K562 (cell line): ENCODE results near the gene APC2. TPM values are rescaled to one million over a fixed set of nuclear protein-coding genes. Genes with fewer than 3 reads are reported as not detected.

Source experiments
- FOXK2 ChIP-seq, 2 experiments: fragments of 450-650 bp; IDR thresholded peaks in 1 of 2; conservative IDR thresholded peaks in 1 of 2; 2 replicates each; pipeline ENCODE4 v1.6.1; 2016; ENCODE audit warnings: low read depth in 2 of 2, mild to moderate bottlenecking in 1 of 2
- GTF2B ChIP-seq: IDR thresholded peaks from 2 replicates; pipeline ENCODE4 v1.6.1; 2011; ENCODE audit not compliant: insufficient read length; ENCODE audit errors: extremely low read depth
- IRF2 ChIP-seq: sonication (generic); formaldehyde crosslinking; IDR thresholded peaks from 2 replicates; pipeline ENCODE4 v1.8.1; 2022; ENCODE audit warnings: mild to moderate bottlenecking, missing genetic modification reagents
- MNT ChIP-seq, 2 experiments: fragments of 450-650 bp; conservative IDR thresholded peaks; 2 replicates each; pipeline ENCODE4 v1.6.1; 2017; ENCODE audit warnings: mild to moderate bottlenecking in 2 of 2, moderate library complexity in 2 of 2
- MYC ChIP-seq, 2 experiments: fragments of 250-450 bp in 1 of 2; sonication (Bioruptor Pico) in 1 of 2; IDR thresholded peaks; 2 replicates each; pipeline versions ENCODE4 v1.5.1 to v1.6.1; 2012 to 2021; ENCODE audit warnings: low read depth in 2 of 2, borderline replicate concordance in 1 of 2, improper control_type of control experiment in 1 of 2, low read length in 1 of 2, mild to moderate bottlenecking in 1 of 2, moderate library complexity in 1 of 2
- NELFE ChIP-seq: IDR thresholded peaks from 2 replicates; pipeline ENCODE4 v1.6.1; 2011; ENCODE audit warnings: mild to moderate bottlenecking; ENCODE audit not compliant: insufficient read depth, insufficient read length
- NONO ChIP-seq, 2 experiments: fragments of 200-400 bp in 1 of 2; fragments of 450-650 bp in 1 of 2; formaldehyde crosslinking in 1 of 2; IDR thresholded peaks; 2 replicates each; pipeline ENCODE4 v1.6.1; 2017; ENCODE audit warnings: low read depth in 2 of 2, mild to moderate bottlenecking in 2 of 2, moderate library complexity in 2 of 2, low read length in 1 of 2
- PTBP1 ChIP-seq: fragments of 200-400 bp; formaldehyde crosslinking; IDR thresholded peaks from 2 replicates; pipeline ENCODE4 v1.6.1; 2017; ENCODE audit warnings: low read depth, low read length
- RFX5 ChIP-seq: IDR thresholded peaks from 2 replicates; pipeline ENCODE4 v1.6.1; 2011; ENCODE audit warnings: low read depth, mild to moderate bottlenecking, improper control_type of control experiment, low read length
- RREB1 ChIP-seq: fragments of 250-450 bp; sonication (Bioruptor Pico); IDR thresholded peaks from 2 replicates; pipeline ENCODE4 v1.4.0; 2020
- SFPQ ChIP-seq: fragments of 200-400 bp; formaldehyde crosslinking; IDR thresholded peaks from 2 replicates; pipeline ENCODE4 v1.6.1; 2017; ENCODE audit warnings: mild to moderate bottlenecking, low read depth, low read length, moderate library complexity
- SIN3A ChIP-seq, 2 experiments: fragments of 150-350 bp in 1 of 2; IDR thresholded peaks; 2 replicates each; pipeline ENCODE4 v1.6.1; 2011 to 2016; ENCODE audit warnings: borderline replicate concordance in 2 of 2, low read depth in 2 of 2, low read length in 2 of 2, mild to moderate bottlenecking in 2 of 2, moderate library complexity in 2 of 2; ENCODE audit not compliant: control insufficient read depth in 1 of 2
- ZBTB7A ChIP-seq: IDR thresholded peaks from 2 replicates; pipeline ENCODE4 v1.6.1; 2011; ENCODE audit warnings: low read depth, mild to moderate bottlenecking, low read length, moderate library complexity, borderline replicate concordance; ENCODE audit not compliant: control insufficient read depth
- ZNF589 ChIP-seq: fragments of 200-800 bp; sonication (Bioruptor generic); IDR thresholded peaks from 2 replicates; pipeline ENCODE4 v1.6.1; 2016; ENCODE audit warnings: low read depth, missing genetic modification characterization, missing compliant biosample characterization
- polyA plus RNA-seq, 8 experiments: library from polyadenylated mRNA; depleted of rRNA in 4 of 8; stranded (reverse) in 5 of 8; unstranded in 3 of 8; fragments of >200 nt; fragmentation: Nextera tagmentation in 2 of 8; fragmentation: Illumina TruSeq in 1 of 8; extraction: Ambion mirVana in 2 of 8; extraction: Trizol in 1 of 8; gene quantifications; 2 replicates each; pipeline versions ENCODE4 v1.2.1 to v1.2.3, GENCODE V29; 2011 to 2014; ENCODE audit warnings: inconsistent platforms in 1 of 8, missing spikeins in 1 of 8
- total RNA-seq, 7 experiments: library from RNA; depleted of rRNA in 6 of 7; stranded (reverse); fragments of >200 nt in 6 of 7; fragmentation: Illumina TruSeq in 2 of 7; extraction: Trizol in 2 of 7; gene quantifications; 2 replicates each; pipeline versions ENCODE4 v1.2.1 to v1.2.3, GENCODE V29; 2011 to 2021; ENCODE audit warnings: low replicate concordance in 1 of 7
- TF ChIP-seq, protein P1 (sequence below): fragments of 450-650 bp; conservative IDR thresholded peaks from 2 replicates; pipeline ENCODE4 v1.6.1; 2016; ENCODE audit warnings: missing genetic modification characterization, low read depth, mild to moderate bottlenecking, missing compliant biosample characterization, moderate library complexity

APC2 gene
- total and polyA plus RNA-seq, 9 of the 15 experiments (the other 6 are each of a cell fraction or from before 2014, with no cell fraction given): 0.01 to 0.40 (median 0.05) TPM; not detected in 3

DNA sequence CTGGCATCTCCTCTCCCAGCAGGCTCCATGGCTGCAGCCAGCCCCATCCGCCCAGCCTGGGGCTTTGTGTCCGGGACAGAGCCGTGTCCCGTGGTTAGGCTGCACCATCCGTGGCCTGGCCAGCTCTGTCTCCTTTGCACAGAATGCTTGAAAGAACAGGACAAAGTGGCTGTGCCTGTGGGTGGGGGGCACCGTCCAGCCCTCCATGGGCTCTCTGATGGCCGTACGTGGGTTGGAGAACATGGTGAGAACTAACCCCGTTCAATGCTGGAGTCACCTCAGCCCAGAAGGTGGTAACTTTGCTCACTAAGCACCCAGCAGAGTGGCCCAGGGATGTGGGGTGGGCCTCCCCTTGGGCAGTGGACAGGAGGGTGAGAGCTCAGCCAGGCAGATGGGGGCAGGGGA, 8.9 kb upstream of the APC2 start (continued):
- TF ChIP-seq MYC (IDR thresholded peaks at IDR 0.05; ENCODE audit: low read depth, low read length) (no peak), MYC (CRISPR knock-in tag; IDR thresholded peaks at IDR 0.05; ENCODE audit: borderline replicate concordance, low read depth) (no peak), RREB1 (CRISPR knock-in tag) (no peak), FOXK2 (conservative IDR thresholded peaks at IDR 0.05 in 1 of 2, IDR thresholded peaks at IDR 0.05 in 1 of 2; ENCODE audit: low read depth in 2 of 2) (no peak), GTF2B (no peak), IRF2 (CRISPR knock-in tag) (0 out of 2 replicates have a peak, but pooled peaks have one; percentile 23), SFPQ (no peak), ZBTB7A (no peak), NONO (IDR thresholded peaks at IDR 0.05; ENCODE audit: low read depth in 2 of 2, low read length in 1 of 2) (no peak), ZNF589 (CRISPR knock-in tag) (no peak), PTBP1 (no peak), NELFE (no peak), MNT (conservative IDR thresholded peaks at IDR 0.05) (no peak), RFX5 (no peak), SIN3A (IDR thresholded peaks at IDR 0.05; ENCODE audit: borderline replicate concordance in 2 of 2, control insufficient read depth in 1 of 2, low read depth in 2 of 2, low read length in 2 of 2) (no peak)
- TF ChIP-seq, protein P1, sequence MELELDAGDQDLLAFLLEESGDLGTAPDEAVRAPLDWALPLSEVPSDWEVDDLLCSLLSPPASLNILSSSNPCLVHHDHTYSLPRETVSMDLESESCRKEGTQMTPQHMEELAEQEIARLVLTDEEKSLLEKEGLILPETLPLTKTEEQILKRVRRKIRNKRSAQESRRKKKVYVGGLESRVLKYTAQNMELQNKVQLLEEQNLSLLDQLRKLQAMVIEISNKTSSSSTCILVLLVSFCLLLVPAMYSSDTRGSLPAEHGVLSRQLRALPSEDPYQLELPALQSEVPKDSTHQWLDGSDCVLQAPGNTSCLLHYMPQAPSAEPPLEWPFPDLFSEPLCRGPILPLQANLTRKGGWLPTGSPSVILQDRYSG (tag): no peak
